HEK293 (cell line): ENCODE data around the gene WRNIP1.

Source experiments
- BCL11A ChIP-seq: fragments of 450-650 bp; formaldehyde crosslinking; IDR thresholded peaks from 2 replicates; pipeline ENCODE4 v1.5.1; 2016; ENCODE audit warnings: low read depth, missing biosample characterization, missing genetic modification characterization
- CTCF ChIP-seq: fragments of 450-650 bp; formaldehyde crosslinking; IDR thresholded peaks from 2 replicates; pipeline ENCODE4 v1.5.1; 2016; ENCODE audit warnings: missing biosample characterization, missing genetic modification characterization
- GLIS2 ChIP-seq: fragments of 450-650 bp; formaldehyde crosslinking; IDR thresholded peaks from 2 replicates; pipeline ENCODE4 v1.5.1; 2016; ENCODE audit warnings: missing biosample characterization, missing genetic modification characterization
- INSM2 ChIP-seq: fragments of 450-650 bp; formaldehyde crosslinking; IDR thresholded peaks from 2 replicates; pipeline ENCODE4 v1.5.1; 2016; ENCODE audit warnings: missing biosample characterization, missing genetic modification characterization
- PRDM10 ChIP-seq: fragments of 450-650 bp; formaldehyde crosslinking; IDR thresholded peaks from 2 replicates; pipeline ENCODE4 v1.5.1; 2016; ENCODE audit warnings: missing biosample characterization, missing genetic modification characterization
- TCF7L2 ChIP-seq: IDR thresholded peaks from 2 replicates; pipeline ENCODE4 v1.6.1; 2011; ENCODE audit warnings: low read depth, mild to moderate bottlenecking, inconsistent platforms, low read length, moderate library complexity, borderline replicate concordance
- ZBTB17 ChIP-seq: fragments of 450-650 bp; formaldehyde crosslinking; IDR thresholded peaks from 2 replicates; pipeline ENCODE4 v1.5.1; 2016; ENCODE audit warnings: missing biosample characterization, missing genetic modification characterization
- ZNF121 ChIP-seq: fragments of 450-650 bp; formaldehyde crosslinking; IDR thresholded peaks from 2 replicates; pipeline ENCODE4 v1.5.1; 2016; ENCODE audit warnings: missing biosample characterization, missing genetic modification characterization
- ZNF2 ChIP-seq: fragments of 450-650 bp; formaldehyde crosslinking; IDR thresholded peaks from 2 replicates; pipeline ENCODE4 v1.5.1; 2016; ENCODE audit warnings: missing biosample characterization, missing genetic modification characterization
- ZNF501 ChIP-seq: fragments of 450-650 bp; formaldehyde crosslinking; IDR thresholded peaks from 2 replicates; pipeline ENCODE4 v1.5.1; 2016; ENCODE audit warnings: missing biosample characterization, missing genetic modification characterization
- ZNF510 ChIP-seq: fragments of 450-650 bp; formaldehyde crosslinking; IDR thresholded peaks from 2 replicates; pipeline ENCODE4 v1.5.1; 2018; ENCODE audit warnings: mild to moderate bottlenecking, missing genetic modification characterization, missing biosample characterization; ENCODE audit not compliant: insufficient replicate concordance
- ZNF596 ChIP-seq: fragments of 450-650 bp; IDR thresholded peaks from 2 replicates; pipeline ENCODE4 v1.5.0; 2018; ENCODE audit warnings: missing biosample characterization, mild to moderate bottlenecking, missing genetic modification characterization, moderate library complexity

GRCh38 chr6:2782356-2782708 lies 17.1 kb downstream of the WRNIP1 start:
- TF ChIP-seq CTCF (tag by site-specific recombination) = no peak
- no peak for TF ChIP-seq ZNF121 (tag by site-specific recombination)
- no peak for TF ChIP-seq PRDM10 (tag by site-specific recombination)
- TF ChIP-seq BCL11A (tag by site-specific recombination) = no peak
- TF ChIP-seq ZNF501 (tag by site-specific recombination) = no peak
- TF ChIP-seq ZNF510 = no peak
- no peak for TF ChIP-seq INSM2 (tag by site-specific recombination)
- no peak for TF ChIP-seq TCF7L2
- no peak for TF ChIP-seq ZBTB17
- TF ChIP-seq ZNF2 (tag by site-specific recombination) = no peak
- no peak for TF ChIP-seq GLIS2 (tag by site-specific recombination)
- TF ChIP-seq ZNF596 = no peak
